DMS 273 (cell line): ENCODE results near the gene SLC19A2.
"Not testable (repeated sequence)": the region's sequence is repeated elsewhere in the genome, so short reads cannot be mapped to it uniquely, and the experiment has no call there.

ENCODE experiments used
- DNase-seq: peaks from one replicate; lab custom pipeline; 2025; ENCODE audit not compliant: unreplicated experiment; lab: John Stamatoyannopoulos, UW

The SLC19A2 gene, protein sequence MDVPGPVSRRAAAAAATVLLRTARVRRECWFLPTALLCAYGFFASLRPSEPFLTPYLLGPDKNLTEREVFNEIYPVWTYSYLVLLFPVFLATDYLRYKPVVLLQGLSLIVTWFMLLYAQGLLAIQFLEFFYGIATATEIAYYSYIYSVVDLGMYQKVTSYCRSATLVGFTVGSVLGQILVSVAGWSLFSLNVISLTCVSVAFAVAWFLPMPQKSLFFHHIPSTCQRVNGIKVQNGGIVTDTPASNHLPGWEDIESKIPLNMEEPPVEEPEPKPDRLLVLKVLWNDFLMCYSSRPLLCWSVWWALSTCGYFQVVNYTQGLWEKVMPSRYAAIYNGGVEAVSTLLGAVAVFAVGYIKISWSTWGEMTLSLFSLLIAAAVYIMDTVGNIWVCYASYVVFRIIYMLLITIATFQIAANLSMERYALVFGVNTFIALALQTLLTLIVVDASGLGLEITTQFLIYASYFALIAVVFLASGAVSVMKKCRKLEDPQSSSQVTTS

DNA sequence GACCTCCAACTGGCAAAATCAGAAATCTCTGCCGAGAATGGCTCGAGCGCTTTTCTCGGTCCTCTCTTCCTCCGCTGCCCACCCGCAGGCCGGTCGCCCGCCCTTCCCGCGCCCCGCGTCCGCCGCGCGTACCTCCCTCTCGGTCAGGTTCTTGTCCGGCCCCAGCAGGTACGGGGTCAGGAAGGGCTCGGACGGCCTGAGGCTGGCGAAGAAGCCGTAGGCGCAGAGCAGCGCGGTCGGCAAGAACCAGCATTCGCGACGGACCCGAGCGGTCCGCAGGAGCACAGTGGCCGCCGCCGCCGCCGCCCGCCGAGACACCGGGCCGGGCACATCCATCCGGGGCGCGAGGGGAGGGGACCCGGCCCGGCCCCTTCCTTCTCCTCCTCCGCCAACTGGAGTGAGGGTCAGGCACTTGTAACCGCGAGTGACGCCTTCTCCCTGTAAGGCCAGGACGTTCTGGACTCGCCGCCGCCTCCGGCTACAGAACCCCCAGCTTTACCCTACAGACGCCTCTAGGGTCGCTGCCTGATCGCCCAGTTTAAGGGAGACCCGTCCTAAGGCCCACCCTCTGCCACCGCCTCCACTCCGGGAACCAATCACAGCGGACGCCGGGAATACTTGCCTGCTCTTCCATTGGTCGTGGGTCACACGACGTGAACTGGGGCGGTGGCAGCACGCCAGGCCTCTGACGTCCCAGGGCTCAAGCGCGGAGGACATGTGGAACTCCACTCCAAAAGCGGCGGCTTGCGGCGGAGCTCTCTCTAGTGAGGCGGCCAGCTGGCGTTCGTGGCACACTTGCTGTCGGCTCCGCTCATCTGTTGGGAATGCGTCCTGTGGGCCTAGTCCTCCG is at the start of gene SLC19A2:
Gene SLC19A2, minus strand, starts transcription at position 514 of the 850 bp plus-strand sequence. Its CDS starts 178 bp downstream, at position 336.
- peak; percentile 100 for DNase-seq

DNA sequence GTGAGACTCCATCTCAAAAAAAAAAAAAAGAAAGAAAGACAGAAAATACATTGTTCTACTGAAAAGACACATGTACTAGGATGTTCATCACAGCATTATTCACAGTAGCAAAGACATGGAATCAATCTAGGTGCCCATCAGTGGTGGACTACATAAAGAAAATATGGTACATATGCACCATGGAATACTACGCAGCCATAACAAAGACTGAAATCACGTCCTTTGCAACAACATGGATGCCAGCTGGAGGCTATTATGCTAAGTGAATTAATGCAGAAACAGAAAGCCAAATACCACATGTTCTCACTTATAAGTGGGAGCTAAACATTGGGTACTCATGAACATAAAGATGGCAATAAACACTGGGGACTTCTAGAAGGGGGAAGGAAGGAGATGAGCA is 48.9 kb upstream of the SLC19A2 start:
- DNase-seq, result no peak

DNA sequence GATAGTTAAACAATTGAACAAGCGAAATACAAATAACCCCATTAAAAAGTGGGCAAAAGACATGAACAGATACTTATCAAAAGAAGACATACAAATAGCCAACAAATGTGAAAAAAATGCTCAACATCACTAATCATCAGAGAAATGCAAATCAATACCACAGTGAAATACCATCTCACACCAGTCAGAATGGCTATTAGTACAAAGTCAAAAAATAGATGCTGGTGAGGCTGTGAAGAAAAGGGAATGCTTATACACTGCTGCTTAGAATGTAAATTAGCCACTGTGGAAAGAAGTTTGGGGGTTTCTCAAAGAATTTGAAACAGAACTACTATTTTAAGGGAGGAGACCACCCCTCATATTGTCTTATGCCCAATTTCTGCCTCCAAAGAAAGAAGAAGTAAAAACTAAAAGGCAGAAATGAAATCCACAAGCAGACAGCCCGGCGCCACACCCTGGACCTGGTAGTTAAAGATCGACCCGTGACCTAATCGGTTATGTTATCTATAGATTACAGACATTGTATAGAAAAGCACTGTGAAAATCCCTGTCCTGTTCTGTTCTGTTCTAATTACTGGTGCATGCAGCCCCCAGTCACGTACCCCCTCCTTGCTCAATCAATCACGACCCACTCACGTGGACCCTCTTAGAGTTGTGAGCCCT is 47.9 kb upstream of the SLC19A2 start:
- not testable (repeated sequence) for DNase-seq

DNA sequence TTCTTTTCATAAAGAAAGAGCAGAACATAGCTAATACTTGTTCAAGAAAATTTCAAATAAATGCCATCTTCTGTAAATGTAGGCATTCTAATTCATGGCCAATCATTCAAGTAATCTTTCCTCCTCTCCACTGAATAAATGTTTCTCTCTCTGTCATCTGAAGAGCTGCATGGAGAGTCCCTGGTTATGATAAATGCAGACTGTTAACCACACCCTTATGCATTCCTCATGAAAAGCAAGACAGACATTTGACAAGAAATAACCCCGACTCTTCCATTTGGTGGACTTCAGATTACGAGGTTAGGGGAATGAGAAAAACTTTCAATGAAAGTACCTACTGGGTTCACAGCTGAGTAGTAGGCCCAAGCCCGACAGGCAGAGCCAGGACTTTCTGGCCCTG is 44.7 kb upstream of the SLC19A2 start:
- no peak for DNase-seq

DNA sequence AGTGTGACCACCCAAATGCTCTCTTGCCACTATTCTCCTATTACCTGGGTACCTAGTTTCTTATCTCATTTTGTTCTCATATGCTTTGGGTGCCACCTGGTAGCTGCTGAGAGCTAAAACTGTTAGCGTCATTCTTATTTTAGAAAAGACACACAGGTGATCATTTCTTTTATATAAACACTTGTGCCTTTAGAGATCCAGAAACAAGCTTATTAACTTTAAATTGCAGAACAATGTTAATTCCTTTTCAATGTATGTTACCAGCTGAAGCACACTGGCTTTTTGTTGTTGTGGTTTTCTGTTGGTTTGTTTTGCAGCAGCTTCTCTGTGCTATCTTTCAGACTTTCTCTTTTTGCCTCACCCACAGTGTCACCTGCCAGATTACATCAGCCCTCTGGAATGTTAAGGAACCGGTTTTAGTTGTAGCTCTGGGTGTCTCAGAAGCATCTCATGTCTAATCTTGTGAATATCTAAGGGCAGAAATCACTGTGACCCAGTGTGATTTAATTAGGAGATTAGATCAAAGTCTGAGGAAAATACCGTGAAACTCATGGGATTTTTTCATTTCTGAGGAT is 43.4 kb upstream of the SLC19A2 start:
- DNase-seq, result no peak

DNA sequence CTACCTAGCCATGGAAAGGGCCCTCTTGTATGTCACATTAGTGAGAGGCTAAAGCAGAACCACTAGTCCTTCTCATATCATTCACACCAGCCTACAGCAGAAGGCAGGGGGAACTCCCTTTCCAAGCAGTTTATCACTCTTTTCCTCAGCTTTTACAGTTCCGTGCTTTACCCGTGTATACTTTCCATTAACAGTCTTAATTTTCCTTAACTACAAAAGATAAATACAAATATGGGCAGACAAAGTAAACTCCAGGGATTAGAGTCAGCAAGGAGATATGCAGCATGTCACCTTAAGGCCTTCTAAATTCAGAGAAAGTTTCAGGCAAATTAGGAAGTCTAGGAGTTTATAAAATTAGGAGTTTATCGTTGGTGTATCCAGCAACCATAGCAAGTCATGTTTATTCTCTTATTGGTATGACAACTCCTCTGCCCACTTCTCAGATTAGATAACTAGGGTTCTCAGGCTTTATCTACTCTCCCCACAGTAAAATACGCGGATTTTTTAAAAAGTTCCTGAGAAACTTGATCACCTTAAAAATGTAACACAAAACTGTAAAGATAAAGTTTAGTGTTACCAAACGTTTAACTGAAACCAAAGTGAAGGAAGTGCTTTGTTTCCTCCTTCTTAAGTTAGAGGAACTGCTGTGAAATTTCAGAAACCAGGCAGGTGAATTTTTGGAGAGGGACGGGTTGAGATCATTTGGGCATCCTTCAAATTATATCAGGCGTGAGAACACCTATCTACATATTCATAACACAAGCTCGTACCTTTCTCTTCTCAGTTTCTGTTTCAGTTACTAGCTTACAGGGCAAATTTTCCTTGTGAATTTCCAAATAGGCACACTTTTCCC is 42.7 kb upstream of the SLC19A2 start:
- DNase-seq, result no peak

DNA sequence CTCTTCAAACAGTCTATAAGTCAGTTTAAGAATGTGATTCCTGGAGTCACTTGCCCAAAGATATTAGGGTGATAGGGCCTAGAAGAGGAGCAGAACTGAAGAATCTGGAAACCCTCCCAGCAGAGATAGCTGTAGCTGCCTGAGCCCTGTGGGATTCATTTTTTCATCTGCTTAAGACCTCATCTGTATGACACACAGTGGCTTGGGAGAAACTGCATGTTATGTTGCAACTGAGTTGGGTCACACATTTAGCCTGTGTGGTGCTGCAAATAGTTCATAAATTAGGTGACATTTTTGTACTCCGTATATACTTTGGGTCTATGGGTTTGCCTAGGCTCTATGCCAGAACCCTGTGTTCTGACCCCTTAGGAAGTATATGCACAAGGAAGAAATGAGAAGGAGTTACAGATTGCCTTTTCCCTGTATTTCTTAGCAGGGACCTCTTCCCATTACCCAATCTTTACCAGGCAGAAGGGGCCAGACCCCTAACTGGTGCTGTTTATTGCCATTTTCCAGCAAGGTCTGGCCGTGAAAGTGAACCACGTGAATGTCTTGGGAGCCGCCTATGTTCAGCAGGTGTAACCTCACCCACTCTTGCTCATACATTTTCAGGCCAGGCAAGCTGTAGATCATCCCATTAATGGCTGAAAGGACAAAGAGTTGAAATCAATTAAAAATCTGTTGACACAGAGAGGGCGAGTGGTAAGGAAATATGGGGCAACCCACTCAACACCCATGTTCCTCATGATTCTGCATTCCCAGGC is 41.9 kb upstream of the SLC19A2 start:
- DNase-seq, result no peak

DNA sequence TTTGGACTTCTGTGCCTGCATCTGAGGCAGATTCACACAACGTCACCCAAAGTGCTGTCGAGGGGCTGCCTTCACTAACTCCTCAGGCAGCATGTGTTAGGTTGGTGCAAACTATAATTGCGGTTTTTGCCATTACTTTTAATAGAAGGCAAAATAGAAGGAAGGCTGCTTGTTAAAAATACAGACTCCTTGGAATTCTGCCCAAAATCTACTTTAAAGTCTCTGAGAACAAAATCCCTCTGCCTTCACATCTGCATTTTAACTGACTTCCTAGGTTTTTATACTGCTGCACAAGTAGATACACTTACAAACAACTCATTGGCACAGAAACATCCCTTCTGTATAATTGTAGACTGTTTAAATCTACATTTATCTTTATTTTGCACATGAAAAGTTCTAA is 41.3 kb upstream of the SLC19A2 start:
- no peak for DNase-seq

DNA sequence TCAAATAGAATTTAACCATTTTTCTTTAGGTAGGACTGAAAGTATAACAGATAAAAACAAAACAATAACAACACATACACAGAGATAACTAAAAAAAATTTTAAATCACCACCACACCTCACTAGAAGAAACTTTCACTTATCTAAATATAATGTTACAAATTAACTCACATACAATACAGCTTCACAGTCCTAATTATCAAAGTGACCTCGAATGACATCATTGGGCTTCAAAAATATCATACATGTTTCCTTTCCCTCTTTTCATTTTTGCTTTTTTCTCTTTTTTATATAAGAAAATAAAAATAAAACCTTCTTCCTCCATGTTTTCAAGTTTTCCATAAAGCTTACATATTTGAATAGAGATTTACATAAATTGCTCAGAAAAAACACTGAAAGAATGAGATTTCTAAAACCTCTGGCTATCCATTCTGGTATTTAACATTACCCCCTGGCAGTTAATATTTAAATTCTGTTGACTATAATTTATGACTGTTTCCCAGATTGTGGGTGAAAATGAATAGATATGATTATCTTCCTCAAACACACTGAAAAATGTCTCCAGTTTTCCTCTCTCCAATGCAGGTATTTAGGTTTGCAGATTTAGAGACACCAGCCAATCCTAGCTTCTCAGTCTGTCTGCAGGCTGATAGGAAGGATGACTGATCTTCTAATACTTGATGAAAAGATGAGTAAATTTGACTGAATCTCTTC is 40.5 kb upstream of the SLC19A2 start:
- no peak for DNase-seq

DNA sequence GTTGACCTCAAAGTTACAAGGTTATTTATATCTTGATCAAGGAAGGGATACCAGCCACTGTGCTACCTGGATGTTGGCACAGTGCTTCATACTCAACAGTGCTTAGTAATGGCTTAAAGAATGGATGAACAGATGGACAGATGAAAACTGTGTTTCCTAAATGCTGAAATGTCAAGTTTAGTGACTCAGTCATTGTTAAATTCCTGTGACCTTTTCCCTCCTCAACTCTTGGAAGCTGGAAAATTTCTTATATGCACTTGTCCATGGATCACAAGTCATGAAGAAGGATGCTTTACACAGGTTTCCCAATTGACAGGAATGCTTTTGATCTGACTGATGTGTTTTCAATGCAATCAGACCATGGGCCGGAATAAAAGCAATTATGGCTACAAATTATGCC is 39.6 kb upstream of the SLC19A2 start:
- DNase-seq, result no peak

DNA sequence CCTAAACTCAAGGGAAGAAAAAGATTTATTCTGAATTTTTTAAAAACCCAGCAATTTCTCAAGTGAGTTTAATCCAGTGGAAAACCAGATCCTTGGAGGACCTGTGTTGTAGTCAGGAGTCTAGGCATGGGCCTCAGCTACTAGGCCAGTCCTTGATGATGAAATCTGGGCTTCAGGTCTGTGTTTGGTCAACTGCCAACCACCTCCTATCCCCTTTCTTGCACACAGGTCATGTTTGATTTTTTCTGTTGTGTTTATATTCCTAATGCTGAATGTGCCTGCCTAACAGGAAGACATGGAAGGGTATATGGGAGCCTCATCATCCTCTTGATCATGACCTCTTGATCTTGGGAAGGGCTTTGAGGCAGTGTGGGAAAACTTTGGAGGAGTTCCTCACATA is 38.2 kb upstream of the SLC19A2 start:
- no peak for DNase-seq

DNA sequence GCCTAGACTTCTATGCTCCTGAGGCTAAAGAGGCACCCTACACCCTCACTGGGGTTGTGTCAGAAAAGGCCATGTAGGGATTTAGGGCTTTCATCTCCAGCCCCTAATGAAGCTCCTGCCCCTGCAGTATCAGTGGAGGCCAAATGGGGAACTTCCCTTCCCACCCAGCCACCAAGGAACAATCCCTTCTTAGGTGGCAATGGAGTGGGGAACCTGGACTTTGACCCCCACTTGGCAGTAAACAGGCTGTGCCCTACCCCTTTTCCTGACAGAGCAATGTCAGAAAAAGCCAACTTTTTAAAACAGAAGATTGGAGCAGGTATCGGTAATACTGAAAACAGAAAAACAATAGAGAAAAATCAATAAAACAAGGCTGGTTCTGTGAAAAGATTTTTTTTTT is 35.5 kb upstream of the SLC19A2 start:
- no peak for DNase-seq

DNA sequence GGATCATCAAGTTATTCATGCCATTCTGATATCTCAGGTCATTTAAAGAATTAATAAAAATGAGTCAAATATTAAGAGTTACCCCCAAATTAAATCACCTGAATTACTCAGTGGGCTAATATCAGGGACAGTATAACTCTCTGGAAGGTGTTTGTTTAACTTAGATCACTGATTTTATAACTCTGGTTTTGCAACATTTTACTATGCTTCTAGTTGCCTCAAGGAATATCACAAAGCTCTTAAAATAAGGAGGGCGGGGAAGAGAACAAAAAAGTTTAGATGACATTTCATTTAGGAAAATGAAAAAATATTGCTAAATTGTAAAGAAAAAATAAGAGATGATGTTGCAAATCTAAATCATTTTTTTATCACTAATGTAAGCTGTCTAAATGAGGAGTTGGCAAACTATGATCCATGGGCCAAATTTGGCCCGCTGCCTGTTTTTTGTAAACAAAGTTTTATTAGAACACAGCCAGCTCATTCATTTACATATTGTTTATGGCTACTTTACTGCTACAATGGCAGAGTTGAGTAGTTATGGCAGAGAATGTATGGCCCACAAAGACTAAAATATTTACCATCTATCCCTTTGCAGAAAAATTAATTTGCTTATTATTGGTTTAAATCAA is 31.9 kb upstream of the SLC19A2 start:
- DNase-seq, result no peak

DNA sequence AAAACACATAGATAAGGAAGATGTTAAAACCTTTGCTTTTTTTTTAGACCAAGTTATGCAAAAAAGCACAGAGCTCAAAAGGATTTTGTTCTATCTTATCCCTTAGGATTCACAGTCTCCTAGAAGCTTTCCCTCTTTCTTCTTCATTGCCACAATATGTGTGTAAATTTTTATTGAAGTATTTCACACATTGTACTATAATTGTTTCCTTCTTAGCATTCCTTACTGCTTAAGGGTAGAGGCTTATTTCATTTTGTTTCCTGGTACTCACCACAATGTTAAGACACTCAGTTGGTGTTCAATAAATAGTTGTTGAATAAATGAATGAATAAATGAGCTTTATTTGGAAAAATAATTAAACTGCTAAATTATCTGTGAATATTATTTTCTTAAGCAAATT is 29.9 kb upstream of the SLC19A2 start:
- no peak for DNase-seq

DNA sequence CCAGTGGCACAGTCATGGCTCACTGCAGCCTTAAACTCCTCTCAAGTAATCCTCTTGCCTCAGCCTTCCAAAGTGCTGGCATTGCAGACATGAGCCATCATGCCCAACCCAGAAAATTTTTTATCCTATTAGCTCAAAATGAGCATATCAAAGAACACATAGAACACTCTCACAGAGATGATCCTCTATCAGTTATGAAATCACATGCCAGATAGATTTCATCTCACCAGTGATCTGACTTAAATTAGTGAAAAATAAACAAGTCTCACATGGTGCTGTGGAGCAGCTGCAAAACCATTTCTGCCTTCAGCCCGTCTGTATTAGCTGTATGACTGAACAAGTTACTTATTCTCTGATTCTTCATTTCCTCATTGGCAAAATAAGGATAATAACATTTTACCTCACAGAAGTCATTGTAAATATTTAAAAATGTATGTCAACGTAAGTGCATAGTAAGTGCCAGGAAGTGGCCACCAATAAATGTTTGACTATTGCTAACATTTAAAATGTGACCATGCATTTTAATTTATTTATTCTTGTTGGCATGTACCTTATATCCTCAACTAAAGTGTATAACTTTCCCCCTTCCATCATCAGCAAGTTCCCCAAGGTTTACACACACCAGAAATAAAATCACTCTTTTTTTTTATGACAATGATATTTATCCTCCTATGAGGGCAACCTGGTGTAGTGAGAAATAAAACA is 29.0 kb upstream of the SLC19A2 start:
- no peak for DNase-seq

DNA sequence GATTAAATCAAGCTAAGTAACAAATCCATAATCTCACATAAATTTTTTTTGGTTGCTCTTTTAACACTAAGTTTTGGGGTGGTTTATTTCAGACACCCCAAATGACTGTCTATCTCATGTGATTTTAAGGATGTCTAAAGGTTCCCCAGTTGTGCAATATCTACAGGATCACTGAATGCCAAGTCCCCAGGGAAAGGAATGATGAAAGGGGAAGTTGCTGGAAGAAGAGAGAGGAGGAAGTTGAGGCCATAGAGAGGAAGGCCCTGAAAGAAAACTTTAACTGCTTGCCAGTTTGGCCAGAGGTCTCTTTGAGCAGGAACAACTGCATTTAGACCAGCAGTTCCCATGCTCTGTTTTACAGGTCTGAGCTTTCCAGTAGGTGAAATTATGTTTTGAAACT is 27.5 kb upstream of the SLC19A2 start:
- no peak for DNase-seq

DNA sequence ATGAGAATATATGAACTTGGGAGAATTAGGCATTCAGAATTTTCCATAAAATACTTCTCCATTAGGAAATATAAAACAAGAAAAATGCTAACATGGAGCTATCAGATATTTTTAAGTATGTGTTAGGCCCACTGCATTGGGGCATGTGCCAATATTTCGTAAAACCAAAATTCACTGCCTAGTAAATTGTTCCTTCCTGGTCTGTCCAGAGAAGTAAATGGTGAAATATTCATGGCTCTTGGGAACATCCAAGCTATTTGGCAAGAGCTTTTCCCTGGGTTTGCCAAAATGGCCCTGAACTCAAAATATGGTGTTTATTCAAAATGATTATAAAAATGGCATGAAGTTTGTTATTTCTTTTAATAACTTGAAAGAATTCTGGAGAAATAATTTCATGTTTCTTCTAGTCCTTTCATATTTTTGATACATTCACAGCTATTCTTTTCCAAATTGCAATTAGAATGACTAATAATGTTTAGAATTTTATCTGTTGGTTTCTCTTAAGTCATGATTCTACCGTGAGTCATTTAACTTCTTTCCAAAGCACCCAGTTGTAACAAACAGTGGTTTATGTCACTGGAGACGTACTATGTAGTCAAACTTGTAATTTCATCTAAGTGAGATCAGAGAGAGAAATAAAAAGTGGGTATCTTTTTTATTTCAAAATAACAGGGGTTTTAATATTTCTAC is 25.7 kb upstream of the SLC19A2 start:
- no peak for DNase-seq
